NCI-H460 (cell line): ENCODE data around the gene ADM5. TPM values are rescaled to one million over a fixed set of nuclear protein-coding genes. Genes with fewer than 3 reads are reported as not detected.

Experiments used
- DNase-seq: peaks from one replicate; pipeline ENCODE4 v3.0.0-alpha.2; 2016; ENCODE audit warnings: low read depth; ENCODE audit errors: extremely low read depth
- polyA plus RNA-seq: library from polyadenylated mRNA; depleted of rRNA; stranded (reverse); fragments of >200 nt; gene quantifications from 2 replicates; pipeline ENCODE4 v1.2.3, GENCODE V29; 2014; cell fraction: nucleus; rRNA removed
- total RNA-seq: library from RNA; depleted of rRNA; stranded (reverse); fragments of >200 nt; shearing (Covaris generic); gene quantifications from 2 replicates; pipeline ENCODE4 v1.2.3, GENCODE V29; 2014; rRNA removed

The ADM5 gene, protein sequence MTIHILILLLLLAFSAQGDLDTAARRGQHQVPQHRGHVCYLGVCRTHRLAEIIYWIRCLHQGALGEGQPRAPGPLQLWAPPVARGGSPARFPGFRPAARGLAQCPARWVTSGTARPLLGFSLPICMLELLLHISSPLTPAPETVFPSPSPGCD
- 3.1 and 3.2 TPM in 2 replicates for total RNA-seq
- polyA plus RNA-seq: 44.4 and 49.0 TPM in 2 replicates

DNA sequence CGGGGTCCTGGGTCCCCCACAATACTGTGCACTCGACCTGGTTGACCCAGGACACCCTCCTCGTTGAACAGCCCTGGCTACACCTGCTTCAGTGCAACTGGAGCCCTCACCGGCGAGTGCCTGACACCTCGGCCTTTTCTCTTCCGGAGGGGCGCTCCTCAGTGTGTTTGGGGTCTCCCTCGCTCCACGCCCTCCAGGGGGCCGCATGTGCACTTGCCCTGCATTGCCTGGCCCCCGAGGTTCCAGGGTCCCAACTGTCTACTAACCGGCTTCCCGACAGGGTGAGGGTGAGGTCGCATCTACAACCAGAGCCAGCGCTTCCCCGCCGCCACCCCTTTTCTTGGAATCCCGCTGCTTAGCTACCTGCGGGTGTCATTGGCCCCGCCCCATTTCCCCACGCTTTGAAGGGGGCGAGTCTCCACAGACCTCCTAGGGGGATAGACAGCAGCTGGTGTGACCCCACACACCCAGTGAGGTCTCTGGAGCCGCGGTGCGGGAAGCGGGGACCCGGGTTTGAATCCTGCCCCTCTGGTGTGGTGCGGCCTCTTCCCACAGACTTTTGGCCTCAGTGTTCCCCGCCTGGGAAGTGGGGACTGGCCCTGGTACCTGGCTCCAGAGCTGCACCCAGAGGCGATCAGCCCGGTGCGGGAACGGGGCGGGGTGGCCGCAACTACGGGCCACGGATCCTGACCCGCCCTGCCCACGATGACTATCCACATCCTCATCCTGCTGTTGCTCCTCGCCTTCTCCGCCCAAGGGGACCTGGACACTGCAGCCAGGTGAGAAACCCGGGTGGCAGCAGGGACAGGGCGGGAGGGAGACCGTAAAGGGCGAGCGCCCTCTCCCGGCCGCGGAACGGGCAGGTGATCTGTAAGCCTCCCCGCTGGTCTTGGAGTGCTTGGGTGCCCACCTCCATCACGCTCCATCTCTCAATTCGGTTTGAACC, at the start of gene ADM5:
Gene ADM5, plus strand, starts transcription at position 462 of the 946 bp plus-strand sequence. Its CDS starts 244 bp downstream, at position 706.
- DNase-seq: no peak

DNA sequence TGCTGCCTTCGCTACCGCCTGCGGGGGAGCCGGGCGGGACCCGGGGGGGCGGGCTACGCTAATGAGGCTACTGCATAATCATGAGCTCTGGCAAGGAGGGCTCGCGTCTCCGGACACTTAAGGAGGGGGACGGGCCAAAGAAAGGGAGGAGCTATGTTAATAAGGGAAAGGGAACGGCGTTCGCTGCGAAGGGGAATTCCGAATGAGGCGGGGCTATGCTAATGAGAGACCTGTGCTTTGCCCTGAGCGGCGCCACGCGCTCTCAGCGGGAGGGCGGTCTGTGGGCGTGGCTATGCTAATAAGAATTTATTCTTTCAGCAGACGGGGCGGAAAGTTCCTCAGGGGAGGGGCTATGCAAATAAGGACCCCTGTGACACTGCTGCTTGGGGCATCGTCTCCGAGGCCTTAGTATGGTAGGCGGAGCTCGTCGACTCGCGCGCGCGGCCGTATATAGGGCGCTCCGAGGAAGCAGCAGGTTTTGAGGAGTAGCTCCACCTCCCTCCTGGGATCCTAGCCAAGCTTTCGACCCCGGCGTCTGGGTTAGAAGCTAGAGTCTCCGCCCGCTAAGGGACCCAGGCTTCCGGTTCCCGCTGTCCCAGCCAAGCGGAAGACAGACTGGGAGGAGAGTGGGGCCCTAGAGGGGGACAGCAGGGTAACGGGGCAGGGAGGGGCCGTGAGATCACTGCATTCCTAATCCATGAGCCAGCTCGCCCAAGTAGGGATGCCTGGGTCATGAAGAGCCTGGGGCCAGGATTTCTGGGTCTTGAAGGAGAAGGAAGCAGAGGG, 49.1 kb upstream of the ADM5 start, which contains the start of gene RRAS:
Gene RRAS, minus strand, starts transcription at position 31 of the 786 bp plus-strand sequence. CDS start 45 bp downstream, outside the sequence.
- DNase-seq: peak; percentile 98

DNA sequence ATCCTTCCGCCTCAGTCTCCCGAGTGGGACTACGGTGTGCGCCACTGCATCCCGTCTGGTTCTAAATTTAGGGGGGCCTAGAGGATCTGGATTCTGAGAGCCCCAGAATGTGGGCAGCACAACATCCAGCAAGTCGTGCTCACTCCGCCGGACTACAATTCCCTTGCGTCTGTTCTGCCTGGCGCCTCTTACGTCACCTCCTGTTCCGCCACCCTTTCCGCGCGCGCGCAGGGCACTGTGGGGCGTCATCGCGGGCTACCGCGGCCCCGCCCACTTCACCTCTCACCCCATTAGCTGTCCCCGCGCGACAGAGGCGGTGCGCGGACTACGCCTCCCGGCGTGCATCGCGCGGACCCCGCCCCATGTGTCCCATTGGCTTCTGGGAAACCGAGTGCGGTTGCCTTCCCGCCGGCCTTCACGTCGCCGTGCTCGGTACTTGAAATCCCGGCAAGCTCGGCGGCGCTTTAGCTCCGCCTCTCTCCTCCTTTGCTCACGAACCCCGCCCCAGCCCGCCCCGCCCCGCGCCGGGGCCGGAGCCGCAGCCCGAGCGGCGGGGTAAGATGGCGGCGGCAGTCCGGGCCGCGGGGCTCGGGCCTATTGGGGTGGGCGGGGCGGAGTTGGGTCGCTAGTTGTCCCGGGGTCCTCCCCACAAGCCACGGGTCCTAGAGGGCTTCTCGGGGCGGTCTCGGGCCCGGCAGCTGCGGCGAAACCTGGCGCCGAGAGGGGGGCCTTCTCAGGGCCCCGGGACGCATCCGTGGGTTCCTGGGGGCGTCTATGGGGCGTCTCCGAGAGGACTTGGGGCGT, 47.5 kb upstream of the ADM5 start, which contains the start of gene SCAF1:
Gene SCAF1, plus strand, starts transcription at position 522 of the 804 bp plus-strand sequence. CDS start 2,818 bp downstream, outside the sequence.
- DNase-seq: peak; percentile 97

DNA sequence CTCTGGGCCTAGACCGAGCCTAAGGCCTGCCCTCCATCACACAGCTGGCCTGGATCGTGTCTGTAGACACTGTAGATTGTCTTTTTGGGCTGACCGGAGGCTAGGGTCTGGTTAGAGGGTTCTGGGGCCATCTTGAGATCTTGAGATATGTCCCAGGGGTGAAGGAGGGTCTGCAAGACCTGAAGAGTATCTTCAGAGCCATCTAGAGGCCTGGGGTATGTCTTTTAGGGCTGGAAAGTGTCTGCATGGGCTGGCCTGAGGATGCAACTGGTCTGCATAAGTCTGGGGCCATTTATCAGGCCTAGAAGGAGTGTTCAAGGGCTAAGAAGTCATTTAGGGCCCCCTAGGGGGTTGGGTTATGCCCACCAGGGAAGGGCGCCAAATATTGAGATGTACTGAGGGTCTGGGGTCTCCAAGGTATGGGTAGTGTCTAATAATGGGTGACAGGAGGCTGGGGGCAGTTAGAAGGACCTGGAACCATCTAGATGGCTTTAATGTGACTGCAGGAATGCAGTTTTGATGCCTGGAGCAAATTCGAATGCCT, 46.8 kb upstream of the ADM5 start:
- DNase-seq: no peak

DNA sequence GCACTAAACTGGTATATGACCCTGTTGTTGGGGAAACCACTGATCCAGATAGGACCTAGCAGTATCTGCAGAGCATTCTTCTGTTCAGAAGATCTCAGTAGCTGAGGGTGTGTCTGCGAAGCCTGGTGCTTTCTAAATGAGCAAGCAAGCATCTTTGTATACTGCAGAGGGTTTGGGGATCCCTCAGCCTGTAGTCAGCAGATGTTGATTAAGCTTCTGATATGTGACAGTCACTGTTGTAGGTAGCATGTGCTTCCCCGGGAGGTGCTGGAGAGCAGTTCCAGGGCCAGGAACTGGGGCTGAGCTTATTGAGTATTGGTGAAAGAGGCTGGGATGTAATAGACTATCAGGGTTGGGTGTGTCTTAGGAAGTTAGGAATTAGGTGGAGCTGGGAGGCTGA, 45.9 kb upstream of the ADM5 start:
- no peak for DNase-seq

DNA sequence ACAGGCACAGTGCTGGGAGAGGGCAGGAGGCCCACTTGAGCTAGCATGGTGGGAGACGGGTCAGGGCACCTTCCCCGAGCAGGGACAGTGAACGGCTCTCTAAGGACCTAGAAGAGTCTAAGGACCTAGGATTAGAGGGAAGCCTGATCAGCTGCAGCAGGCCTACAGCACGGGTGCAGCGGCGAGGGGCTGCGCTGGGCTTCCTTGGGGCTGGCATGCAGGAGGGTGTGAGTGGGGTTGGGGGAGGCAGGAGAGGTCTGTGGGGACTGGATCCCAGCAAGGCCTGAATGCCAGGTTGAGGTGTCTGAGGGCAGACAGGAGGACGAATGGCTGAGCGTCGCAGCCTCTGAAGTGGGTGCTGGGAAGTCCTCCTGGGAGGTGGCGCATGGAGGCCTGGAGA, 43.8 kb upstream of the ADM5 start:
- no peak for DNase-seq

DNA sequence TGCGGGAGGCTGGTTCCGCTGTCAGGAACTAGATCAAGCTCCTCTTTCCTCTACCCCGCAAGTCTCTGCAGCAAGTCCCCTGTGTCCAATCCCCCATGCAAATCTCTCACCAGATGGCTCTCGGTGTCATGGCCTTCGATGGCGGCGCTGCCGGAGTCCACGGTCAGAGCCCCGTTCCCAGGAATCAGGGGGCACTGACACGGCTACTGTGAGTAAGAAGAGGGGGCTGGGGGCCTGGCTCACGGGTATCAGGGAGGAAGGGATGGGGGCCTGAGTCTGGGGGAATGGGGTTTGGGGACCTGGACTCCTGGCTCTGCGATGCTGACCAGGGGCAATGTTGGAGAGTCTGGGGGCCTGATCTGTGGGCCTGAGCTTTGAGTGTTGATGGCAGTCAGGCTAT, 43.4 kb upstream of the ADM5 start:
- DNase-seq: no peak

DNA sequence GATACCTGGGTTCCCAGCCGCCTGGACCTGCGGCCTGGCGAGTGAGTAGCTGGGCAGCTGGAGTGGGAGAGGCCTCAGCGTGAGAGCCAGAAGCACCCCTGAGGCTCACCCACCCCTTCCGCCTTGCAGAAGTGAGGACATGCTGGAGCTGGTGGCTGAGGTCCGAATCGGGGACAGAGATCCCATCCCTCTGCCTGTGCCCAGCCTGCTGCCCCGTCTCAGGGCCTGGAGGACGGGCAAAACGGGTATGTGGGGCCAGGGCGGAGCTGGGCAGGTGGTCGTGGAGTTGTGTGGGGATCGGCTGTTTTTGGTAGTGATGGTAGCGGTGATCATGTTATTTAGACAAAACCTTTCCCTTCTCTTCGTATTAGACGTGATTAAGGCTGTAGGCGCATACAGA, 42.8 kb upstream of the ADM5 start:
- DNase-seq: no peak

DNA sequence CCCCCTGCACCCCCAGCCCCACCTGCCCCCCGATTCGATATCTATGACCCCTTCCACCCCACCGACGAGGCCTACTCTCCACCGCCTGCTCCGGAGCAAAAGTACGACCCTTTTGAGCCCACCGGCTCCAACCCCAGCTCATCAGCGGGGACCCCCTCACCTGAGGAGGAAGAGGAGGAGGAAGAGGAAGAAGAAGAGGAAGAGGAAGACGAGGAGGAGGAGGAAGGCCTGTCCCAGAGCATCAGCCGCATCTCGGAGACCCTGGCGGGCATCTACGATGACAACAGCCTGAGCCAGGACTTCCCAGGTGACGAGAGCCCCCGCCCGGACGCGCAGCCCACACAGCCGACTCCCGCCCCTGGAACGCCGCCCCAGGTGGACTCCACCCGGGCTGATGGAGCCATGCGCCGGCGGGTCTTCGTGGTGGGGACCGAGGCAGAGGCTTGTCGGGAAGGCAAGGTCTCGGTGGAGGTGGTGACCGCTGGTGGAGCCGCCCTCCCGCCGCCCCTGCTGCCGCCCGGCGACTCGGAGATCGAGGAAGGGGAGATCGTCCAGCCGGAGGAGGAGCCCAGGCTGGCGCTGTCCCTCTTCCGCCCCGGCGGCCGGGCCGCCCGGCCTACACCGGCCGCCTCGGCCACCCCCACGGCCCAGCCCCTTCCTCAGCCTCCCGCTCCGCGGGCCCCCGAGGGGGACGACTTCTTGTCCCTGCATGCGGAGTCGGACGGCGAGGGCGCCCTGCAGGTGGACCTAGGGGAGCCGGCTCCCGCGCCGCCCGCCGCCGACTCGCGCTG, 38.2 kb upstream of the ADM5 start:
- DNase-seq: no peak

DNA sequence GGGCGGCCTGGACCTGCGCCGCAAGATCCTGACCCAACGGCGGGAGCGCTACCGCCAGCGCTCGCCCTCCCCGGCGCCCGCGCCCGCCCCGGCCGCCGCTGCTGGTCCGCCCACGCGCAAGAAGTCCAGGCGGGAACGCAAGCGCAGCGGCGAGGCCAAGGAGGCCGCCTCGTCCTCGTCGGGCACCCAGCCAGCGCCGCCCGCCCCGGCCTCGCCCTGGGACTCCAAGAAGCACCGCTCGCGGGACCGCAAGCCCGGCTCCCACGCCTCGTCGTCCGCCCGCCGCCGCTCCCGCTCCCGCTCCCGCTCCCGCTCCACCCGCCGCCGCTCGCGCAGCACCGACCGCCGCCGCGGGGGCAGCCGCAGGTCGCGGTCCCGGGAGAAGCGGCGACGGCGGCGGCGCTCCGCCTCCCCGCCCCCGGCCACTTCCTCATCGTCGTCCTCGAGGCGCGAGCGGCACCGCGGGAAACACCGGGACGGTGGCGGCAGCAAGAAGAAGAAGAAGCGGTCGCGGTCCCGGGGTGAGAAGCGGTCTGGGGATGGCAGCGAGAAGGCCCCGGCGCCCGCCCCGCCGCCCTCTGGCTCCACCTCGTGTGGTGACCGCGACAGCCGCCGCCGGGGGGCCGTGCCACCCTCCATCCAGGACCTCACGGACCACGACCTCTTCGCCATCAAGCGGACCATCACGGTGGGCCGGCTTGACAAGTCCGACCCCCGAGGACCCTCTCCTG, 37.4 kb upstream of the ADM5 start:
- DNase-seq: no peak

DNA sequence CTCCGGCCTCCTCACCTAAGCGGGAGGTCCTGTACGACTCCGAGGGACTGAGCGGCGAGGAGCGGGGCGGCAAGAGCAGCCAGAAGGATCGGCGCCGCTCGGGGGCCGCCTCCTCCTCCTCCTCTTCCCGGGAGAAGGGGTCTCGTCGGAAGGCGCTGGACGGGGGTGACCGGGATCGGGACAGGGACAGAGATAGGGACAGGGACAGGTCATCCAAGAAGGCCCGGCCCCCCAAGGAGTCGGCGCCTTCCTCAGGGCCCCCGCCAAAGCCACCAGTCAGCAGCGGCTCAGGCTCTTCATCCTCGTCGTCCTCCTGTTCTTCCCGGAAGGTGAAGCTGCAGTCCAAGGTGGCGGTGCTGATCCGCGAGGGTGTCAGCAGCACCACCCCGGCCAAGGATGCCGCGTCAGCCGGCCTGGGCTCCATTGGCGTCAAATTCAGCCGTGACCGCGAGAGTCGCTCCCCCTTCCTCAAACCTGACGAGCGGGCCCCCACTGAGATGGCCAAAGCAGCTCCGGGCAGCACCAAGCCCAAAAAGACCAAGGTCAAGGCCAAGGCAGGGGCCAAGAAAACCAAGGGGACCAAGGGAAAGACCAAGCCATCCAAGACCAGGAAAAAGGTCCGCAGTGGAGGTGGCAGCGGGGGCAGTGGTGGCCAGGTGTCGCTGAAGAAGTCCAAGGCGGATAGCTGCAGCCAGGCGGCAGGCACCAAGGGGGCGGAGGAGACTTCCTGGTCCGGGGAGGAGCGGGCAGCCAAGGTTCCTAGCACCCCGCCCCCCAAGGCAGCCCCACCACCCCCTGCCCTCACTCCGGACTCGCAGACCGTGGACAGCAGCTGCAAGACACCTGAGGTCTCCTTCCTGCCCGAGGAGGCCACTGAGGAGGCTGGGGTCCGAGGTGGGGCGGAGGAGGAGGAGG, 36.6 kb upstream of the ADM5 start:
- DNase-seq: no peak

DNA sequence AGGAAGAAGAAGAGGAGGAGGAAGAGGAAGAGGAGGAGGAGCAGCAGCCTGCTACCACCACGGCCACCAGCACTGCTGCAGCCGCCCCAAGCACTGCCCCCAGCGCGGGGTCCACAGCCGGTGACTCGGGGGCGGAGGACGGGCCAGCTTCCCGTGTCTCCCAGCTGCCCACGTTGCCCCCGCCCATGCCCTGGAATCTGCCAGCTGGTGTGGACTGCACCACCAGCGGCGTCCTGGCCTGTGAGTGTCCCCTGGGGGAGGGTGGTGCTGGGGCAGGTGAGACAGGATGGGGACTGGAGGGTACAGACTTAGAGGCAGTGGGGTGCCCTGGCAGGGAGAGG, 36.0 kb upstream of the ADM5 start:
- no peak for DNase-seq

DNA sequence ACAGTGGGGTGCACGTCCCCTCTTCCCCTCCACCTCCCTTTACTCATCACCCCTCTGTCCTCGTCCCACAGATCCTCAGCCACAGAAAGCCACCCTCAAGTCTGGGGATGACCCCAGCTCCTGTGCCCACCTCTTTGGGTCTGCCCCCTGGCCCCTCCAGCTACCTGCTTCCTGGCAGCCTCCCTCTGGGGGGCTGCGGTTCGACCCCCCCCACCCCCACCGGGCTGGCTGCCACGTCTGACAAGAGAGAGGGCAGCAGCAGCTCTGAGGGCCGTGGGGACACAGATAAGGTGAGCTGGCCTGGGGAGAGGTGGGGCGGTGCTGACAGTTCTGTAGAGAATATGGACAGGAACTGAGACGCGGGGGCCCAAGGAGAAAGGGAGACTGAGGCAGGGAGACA, 34.8 kb upstream of the ADM5 start:
- DNase-seq: no peak

DNA sequence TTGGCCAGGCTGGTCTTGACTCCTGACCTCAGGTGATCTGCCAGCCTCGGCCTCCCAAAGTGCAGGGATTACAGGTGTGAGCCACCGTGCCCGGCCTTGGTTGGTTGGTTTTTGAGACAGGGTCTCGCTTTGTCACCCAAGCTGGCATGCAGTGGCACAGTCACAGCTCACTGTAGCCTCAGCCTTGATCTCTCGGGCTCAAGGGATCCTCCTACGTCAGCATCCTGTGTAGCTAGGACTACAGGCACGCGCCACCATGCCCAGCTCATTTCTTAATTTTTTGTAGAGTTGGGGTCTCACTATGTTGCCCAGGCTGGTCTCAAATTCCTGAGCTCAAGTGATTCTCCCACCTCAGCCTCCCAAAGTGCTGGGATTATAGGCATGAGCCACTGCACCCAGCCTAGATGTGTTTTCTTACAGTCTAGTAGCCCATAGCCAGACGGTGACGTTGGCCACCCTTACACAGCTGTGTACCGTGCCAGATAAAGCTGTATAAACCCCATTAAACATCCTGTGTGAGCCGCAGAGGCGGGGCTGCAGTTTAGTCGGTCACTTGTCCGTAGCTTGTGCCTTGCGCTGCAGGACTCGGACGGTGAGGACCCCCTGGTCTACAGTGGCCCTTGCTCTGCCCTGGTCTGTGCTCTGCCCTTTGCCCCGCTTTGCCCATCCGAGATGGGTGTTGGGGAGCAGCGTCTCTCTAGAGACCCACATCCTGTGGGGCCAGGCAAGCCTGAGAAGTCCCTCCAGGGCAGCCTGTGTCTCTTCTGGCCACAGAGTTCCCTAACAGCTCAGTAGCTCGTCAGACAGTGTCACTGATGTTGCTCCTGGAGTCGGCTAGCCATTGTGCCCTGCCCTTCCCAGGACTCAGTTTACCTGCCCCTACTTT, 33.6 kb upstream of the ADM5 start:
- no peak for DNase-seq

DNA sequence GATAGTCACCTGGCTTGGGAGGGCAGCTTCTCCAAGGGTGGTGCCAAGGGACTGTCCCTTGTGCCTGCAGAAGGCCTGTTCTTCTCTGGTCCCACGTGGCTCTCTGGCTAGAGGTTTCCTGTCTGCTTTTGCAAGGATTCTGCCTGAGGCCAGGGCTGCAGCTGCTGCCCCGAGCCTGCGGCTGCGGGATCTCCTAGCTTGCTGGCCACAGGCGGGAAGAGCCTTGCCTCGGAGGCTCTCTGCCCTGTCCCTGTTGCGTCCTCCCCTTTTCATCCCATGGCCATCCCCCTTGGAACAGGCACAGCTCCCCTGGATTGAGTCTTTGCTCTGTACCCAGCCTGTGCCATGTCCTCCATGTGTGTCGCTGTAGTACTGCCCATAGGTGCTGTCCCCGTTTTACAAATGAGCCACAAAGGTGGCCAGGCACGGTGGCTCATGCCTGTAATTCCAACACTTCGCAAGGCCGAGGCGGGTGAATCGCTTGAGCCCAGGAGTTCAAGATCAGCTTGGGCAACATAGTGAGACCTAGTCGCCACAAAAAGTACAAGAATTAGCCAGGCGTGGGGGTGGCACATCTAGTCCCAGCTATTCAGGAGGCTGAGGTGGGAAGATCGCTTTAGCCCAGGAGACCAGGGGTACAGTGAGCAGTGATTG, 32.8 kb upstream of the ADM5 start:
- no peak for DNase-seq
